ENCODE results near the gene HTR4.

The HTR4 gene

DNA sequence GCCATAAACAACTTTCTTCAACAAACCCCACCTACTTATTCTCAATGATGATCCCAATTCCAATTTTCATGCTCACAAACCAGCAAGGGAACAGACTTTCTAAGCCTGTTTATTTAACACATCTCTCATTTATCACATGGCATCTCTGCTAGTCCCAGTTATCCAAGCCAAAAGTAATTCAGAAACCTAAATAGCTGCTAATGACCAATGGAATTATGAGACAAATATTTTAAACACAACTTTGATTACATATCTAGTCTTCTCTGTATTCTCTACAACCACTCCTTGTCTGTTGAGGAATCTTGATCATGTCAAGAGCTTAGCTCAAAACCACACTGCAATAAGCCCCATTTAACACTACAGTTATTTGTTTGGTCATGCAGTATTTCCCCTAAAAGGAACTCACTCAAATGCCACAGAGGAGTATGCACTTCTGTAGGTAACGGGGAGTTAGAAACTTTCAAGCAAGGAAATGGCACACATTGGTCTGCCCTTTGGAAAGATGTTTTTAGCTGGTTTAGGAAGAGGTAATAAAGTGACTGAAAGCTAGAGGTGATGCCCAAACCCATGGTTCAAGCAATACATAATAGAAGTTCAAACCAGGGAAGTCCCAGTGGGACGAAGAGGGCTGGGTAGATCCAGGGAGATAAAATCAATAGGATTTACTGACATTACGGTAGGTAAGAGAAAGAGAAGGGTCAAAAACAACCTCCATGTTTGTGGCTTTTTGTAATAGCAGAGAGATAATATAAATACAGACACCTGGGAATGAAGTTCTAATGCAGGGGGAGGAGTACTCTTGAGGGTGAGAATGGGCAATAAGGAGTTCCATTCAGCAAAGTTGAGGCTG is 42.1 kb upstream of the HTR4 start:
- Histone ChIP-seq H3K27ac (no peak overlapping the region), H3K36me3 (no peaks in the 10 kb centered on the region), H3K27me3 (ENCODE audit: insufficient read depth, low read depth, severe bottlenecking) (no peaks in the 10 kb centered on the region), H3K4me3 (ENCODE audit: low read depth, low read length) (no peak overlapping the region), H3K9me3 (ENCODE audit: severe bottlenecking) (no peaks in the 10 kb centered on the region)
- TF ChIP-seq, protein P1, sequence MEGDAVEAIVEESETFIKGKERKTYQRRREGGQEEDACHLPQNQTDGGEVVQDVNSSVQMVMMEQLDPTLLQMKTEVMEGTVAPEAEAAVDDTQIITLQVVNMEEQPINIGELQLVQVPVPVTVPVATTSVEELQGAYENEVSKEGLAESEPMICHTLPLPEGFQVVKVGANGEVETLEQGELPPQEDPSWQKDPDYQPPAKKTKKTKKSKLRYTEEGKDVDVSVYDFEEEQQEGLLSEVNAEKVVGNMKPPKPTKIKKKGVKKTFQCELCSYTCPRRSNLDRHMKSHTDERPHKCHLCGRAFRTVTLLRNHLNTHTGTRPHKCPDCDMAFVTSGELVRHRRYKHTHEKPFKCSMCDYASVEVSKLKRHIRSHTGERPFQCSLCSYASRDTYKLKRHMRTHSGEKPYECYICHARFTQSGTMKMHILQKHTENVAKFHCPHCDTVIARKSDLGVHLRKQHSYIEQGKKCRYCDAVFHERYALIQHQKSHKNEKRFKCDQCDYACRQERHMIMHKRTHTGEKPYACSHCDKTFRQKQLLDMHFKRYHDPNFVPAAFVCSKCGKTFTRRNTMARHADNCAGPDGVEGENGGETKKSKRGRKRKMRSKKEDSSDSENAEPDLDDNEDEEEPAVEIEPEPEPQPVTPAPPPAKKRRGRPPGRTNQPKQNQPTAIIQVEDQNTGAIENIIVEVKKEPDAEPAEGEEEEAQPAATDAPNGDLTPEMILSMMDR (IDR thresholded peaks at IDR 0.05; ENCODE audit: low read depth, low read length): no peak
- no peak for DNase-seq

DNA sequence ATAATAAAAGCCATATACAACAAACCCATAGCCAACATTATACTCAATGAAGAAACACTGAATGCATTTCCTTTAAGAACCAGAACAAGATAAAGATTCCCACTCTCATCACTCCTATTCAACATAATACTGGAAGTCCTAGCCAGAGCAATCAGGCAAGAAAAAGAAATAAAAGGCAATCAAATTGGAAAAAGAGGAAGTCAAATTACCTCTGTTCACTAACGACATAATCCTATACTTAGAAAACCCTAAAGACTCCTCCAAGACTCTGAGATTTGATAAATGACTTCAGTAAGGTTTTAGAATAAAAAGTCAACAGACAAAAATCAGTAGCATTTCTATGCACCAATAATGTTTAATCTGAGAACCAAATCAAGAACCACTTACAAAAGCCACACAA is 36.6 kb upstream of the HTR4 start:
- Histone ChIP-seq H3K36me3 (no peaks in the 10 kb centered on the region), H3K27ac (no peak overlapping the region), H3K9me3 (ENCODE audit: severe bottlenecking) (no peaks in the 10 kb centered on the region), H3K27me3 (ENCODE audit: insufficient read depth, low read depth, severe bottlenecking) (no peaks in the 10 kb centered on the region), H3K4me3 (ENCODE audit: low read depth, low read length) (no peak overlapping the region)
- TF ChIP-seq, protein P1 (IDR thresholded peaks at IDR 0.05; ENCODE audit: low read depth, low read length): no peak
- no peak for DNase-seq

DNA sequence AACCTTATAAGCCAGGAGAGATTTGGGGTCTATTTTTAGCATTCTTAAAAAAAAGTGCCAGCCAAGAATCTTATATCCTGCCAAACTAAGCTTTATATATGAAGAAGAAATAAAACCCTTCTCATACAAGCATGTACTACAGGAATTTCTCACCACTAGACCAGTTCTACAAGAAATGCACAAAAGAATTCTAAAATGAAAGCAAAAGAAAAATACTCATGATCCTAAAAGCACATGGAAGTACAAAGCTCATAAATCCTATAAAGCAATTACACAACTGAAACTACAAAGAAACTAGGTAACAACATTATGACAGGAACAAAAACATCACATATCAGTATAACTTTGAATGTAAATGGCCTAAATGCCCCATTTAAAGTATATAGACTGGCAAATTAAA is 34.5 kb upstream of the HTR4 start:
- no peak overlapping the region for H3K27ac ChIP-seq
- no peak for DNase-seq
- no peaks in the 10 kb centered on the region for H3K9me3 ChIP-seq (ENCODE audit: severe bottlenecking)
- peaks cover 4% of the 10 kb centered on the region for H3K27me3 ChIP-seq (ENCODE audit: insufficient read depth, low read depth, severe bottlenecking)
- no peaks in the 10 kb centered on the region for H3K36me3 ChIP-seq
- TF ChIP-seq, protein P1 (IDR thresholded peaks at IDR 0.05; ENCODE audit: low read depth, low read length): no peak
- H3K4me3 ChIP-seq (ENCODE audit: low read depth, low read length): no peak overlapping the region

DNA sequence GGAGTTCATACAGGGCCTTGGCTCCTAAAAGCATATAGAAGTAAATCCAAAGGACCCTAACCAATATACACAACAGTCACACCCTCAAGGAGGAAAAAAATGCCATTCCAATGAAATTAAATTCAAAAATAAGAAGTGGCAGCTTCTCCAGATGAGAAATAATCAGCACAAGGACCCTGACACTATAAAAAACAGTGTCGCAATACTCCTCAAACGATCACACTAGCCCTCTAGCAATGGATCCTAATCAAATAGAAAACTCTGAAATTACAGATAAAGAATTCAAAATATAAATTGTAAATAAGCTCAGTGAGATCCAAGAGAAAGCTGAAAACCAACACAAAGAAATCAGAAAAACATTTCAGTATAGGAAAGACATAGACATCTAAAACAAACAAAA is 33.5 kb upstream of the HTR4 start:
- no peak overlapping the region for H3K4me3 ChIP-seq (ENCODE audit: low read depth, low read length)
- DNase-seq: no peak

DNA sequence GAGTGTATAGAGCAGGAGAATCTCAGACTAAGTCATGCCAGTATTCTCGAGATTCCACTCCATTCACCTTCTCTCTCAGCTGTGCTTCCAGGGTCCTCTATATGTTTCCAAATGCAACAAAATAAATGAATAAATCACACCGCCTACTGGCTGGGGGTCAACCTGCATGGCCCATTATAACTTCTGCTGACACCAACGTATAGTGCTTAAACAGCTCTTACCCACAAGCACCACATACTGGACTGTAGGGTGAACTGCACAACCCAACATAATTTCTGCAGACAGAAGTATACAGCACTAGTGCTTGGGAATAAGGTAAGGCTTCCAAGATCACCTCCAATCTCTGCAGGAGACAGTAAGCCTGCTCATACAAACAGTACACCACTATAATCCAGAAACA is 33.1 kb upstream of the HTR4 start:
- H3K36me3 ChIP-seq: no peaks in the 10 kb centered on the region
- H3K27me3 ChIP-seq (ENCODE audit: insufficient read depth, low read depth, severe bottlenecking): peaks cover 4% of the 10 kb centered on the region
- no peak overlapping the region for H3K27ac ChIP-seq
- H3K9me3 ChIP-seq (ENCODE audit: severe bottlenecking): no peaks in the 10 kb centered on the region
- H3K4me3 ChIP-seq (ENCODE audit: low read depth, low read length): no peak overlapping the region
- TF ChIP-seq, protein P1 (IDR thresholded peaks at IDR 0.05; ENCODE audit: low read depth, low read length): peak; percentile 58
- peak; percentile 41 for DNase-seq

More for the DNA sequence above, 33.5 kb upstream of the HTR4 start:
- Histone ChIP-seq H3K27ac (no peak overlapping the region), H3K9me3 (ENCODE audit: severe bottlenecking) (no peaks in the 10 kb centered on the region), H3K36me3 (no peaks in the 10 kb centered on the region), H3K27me3 (ENCODE audit: insufficient read depth, low read depth, severe bottlenecking) (peaks cover 4% of the 10 kb centered on the region)
- TF ChIP-seq, protein P1 (IDR thresholded peaks at IDR 0.05; ENCODE audit: low read depth, low read length): no peak

DNA sequence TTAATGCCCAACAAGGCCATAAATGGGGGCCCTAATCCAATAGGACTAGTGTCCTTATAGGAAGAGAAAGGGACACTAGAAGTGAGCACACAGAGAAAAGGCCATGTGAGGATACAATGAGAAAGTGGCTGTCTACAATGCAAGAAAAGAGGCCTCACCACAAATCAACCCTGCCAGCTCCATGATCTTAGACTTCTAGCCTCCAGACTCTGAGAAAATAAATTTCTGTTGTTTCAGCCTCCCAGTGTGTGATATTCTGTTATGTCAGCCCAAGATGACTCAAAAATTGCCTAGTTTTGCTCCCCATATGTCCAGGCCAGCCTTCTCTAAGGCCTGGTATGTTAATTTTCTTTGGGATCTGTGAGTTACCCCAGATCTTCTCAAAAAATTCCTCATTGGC is 32.3 kb upstream of the HTR4 start:
- Histone ChIP-seq H3K4me3 (ENCODE audit: low read depth, low read length) (no peak overlapping the region), H3K27me3 (ENCODE audit: insufficient read depth, low read depth, severe bottlenecking) (peaks cover 8% of the 10 kb centered on the region), H3K36me3 (no peaks in the 10 kb centered on the region), H3K9me3 (ENCODE audit: severe bottlenecking) (no peaks in the 10 kb centered on the region), H3K27ac (no peak overlapping the region)
- TF ChIP-seq, protein P1 (IDR thresholded peaks at IDR 0.05; ENCODE audit: low read depth, low read length): no peak
- no peak for DNase-seq
